HepG2 (cell line): ENCODE data around the gene TMEM121. TPM values are rescaled to one million over a fixed set of nuclear protein-coding genes. Genes with fewer than 3 reads are reported as not detected.

Experiments used
- ARNT2 ChIP-seq: sonication (generic); formaldehyde crosslinking; IDR thresholded peaks from 2 replicates; pipeline ENCODE4 v1.8.0; 2022; ENCODE audit warnings: mild to moderate bottlenecking, low read depth, missing genetic modification reagents, moderate library complexity
- ATF2 ChIP-seq: sonication (generic); formaldehyde crosslinking; IDR thresholded peaks from 2 replicates; pipeline ENCODE4 v1.4.0; 2020; ENCODE audit warnings: missing genetic modification reagents
- FOSL2 ChIP-seq: sonication (generic); formaldehyde crosslinking; IDR thresholded peaks from 2 replicates; pipeline ENCODE4 v1.4.0; 2020; ENCODE audit warnings: missing genetic modification reagents
- FOXO1 ChIP-seq: sonication (generic); formaldehyde crosslinking; IDR thresholded peaks from 2 replicates; pipeline ENCODE4 v1.4.0; 2020; ENCODE audit warnings: missing genetic modification reagents
- HDAC2 ChIP-seq: sonication (generic); formaldehyde crosslinking; IDR thresholded peaks from 2 replicates; pipeline ENCODE4 v1.4.0; 2020; ENCODE audit warnings: missing genetic modification reagents
- KDM4B ChIP-seq: sonication (generic); formaldehyde crosslinking; IDR thresholded peaks from 2 replicates; pipeline ENCODE4 v1.4.0; 2020; ENCODE audit warnings: missing genetic modification reagents
- MEF2D ChIP-seq: sonication (generic); formaldehyde crosslinking; IDR thresholded peaks from 2 replicates; pipeline ENCODE4 v1.5.1; 2020; ENCODE audit warnings: mild to moderate bottlenecking, missing genetic modification reagents
- NR1H2 ChIP-seq: sonication (generic); formaldehyde crosslinking; IDR thresholded peaks from 2 replicates; pipeline ENCODE4 v1.8.1; 2022; ENCODE audit warnings: low read depth, missing genetic modification reagents, borderline replicate concordance
- RNF219 ChIP-seq: sonication (generic); formaldehyde crosslinking; IDR thresholded peaks from 2 replicates; pipeline ENCODE4 v1.5.0; 2020; ENCODE audit warnings: mild to moderate bottlenecking, missing genetic modification reagents
- TERF1 ChIP-seq: sonication (generic); formaldehyde crosslinking; IDR thresholded peaks from 2 replicates; pipeline ENCODE4 v1.8.0; 2022; ENCODE audit warnings: mild to moderate bottlenecking, missing genetic modification reagents, moderate library complexity
- TFAP4 ChIP-seq: sonication (generic); IDR thresholded peaks from 2 replicates; pipeline ENCODE4 v1.6.1; 2016; ENCODE audit warnings: low read depth, borderline replicate concordance
- ZIK1 ChIP-seq: sonication (generic); formaldehyde crosslinking; IDR thresholded peaks from 2 replicates; pipeline ENCODE4 v1.5.0; 2020; ENCODE audit warnings: mild to moderate bottlenecking, low read depth, missing genetic modification reagents, borderline replicate concordance
- ZNF331 ChIP-seq: sonication (generic); formaldehyde crosslinking; IDR thresholded peaks from 2 replicates; pipeline ENCODE4 v1.4.0; 2020; ENCODE audit warnings: missing genetic modification reagents
- ZNF546 ChIP-seq: sonication (generic); formaldehyde crosslinking; conservative IDR thresholded peaks from 2 replicates; pipeline ENCODE4 v1.8.1; 2023; ENCODE audit warnings: mild to moderate bottlenecking, missing genetic modification reagents
- ZNF564 ChIP-seq: sonication (generic); formaldehyde crosslinking; IDR thresholded peaks from 2 replicates; pipeline ENCODE4 v1.8.1; 2023; ENCODE audit warnings: mild to moderate bottlenecking, missing genetic modification reagents
- ZNF572 ChIP-seq: sonication (generic); formaldehyde crosslinking; IDR thresholded peaks from 2 replicates; pipeline ENCODE4 v1.5.1; 2020; ENCODE audit warnings: mild to moderate bottlenecking, missing genetic modification reagents
- ZNF713 ChIP-seq: sonication (generic); formaldehyde crosslinking; IDR thresholded peaks from 2 replicates; pipeline ENCODE4 v1.4.0; 2020; ENCODE audit warnings: mild to moderate bottlenecking, missing genetic modification reagents
- ZNF724P ChIP-seq: sonication (generic); formaldehyde crosslinking; IDR thresholded peaks from 2 replicates; pipeline ENCODE4 v1.8.0; 2022; ENCODE audit warnings: missing genetic modification reagents, borderline replicate concordance
- ZSCAN21 ChIP-seq: sonication (generic); formaldehyde crosslinking; IDR thresholded peaks from 2 replicates; pipeline ENCODE4 v1.8.0; 2022; ENCODE audit warnings: mild to moderate bottlenecking, missing genetic modification reagents, moderate library complexity, borderline replicate concordance
- ZUFSP ChIP-seq: sonication (generic); formaldehyde crosslinking; IDR thresholded peaks from 2 replicates; pipeline ENCODE4 v1.9.0; 2021; ENCODE audit warnings: missing genetic modification reagents, mild to moderate bottlenecking, borderline replicate concordance
- polyA plus RNA-seq, 8 experiments: library from polyadenylated mRNA; depleted of rRNA in 3 of 8; stranded (reverse) in 7 of 8; unstranded in 1 of 8; fragments of >200 nt; fragmentation: Illumina TruSeq in 4 of 8; extraction: Trizol in 4 of 8; gene quantifications; 2 replicates each; pipeline versions ENCODE4 v1.2.1 to v1.2.3, GENCODE V29; 2011 to 2016; ENCODE audit warnings: low read depth in 4 of 8, missing spikeins in 1 of 8, mixed read lengths in 1 of 8; ENCODE audit not compliant: insufficient read depth in 1 of 8
- total RNA-seq, 5 experiments: library from RNA; depleted of rRNA; stranded (reverse); fragments of >200 nt; fragmentation: Illumina TruSeq; extraction: Trizol; gene quantifications; 2 replicates each; pipeline ENCODE4 v1.2.3, GENCODE V29; 2016; ENCODE audit warnings: low read depth in 1 of 5

The TMEM121 gene
- total and polyA plus RNA-seq, 2 of the 13 experiments (the other 11 are each of a cell fraction or from before 2014, with no cell fraction given) = 6.6 to 19.0 TPM

- TF ChIP-seq ZNF572 (CRISPR knock-in tag) (peak; percentile 32; the same call in 1 of the 2 replicates), FOSL2 (CRISPR knock-in tag) (0 out of 2 replicates have a peak, but pooled peaks have one; percentile 11), KDM4B (CRISPR knock-in tag) (0 out of 2 replicates have a peak, but pooled peaks have one; percentile 39), NR1H2 (CRISPR knock-in tag) (no peak), ATF2 (CRISPR knock-in tag) (peak; percentile 73), ZNF713 (CRISPR knock-in tag) (no peak), RNF219 (CRISPR knock-in tag) (no peak), MEF2D (CRISPR knock-in tag) (peak; percentile 27; the same call in 1 of the 2 replicates), ZNF546 (CRISPR knock-in tag) (peak; percentile 88; the same call in 1 of the 2 replicates), HDAC2 (CRISPR knock-in tag) (peak; percentile 88; the same call in 1 of the 2 replicates), ZNF331 (CRISPR knock-in tag) (peak; percentile 61), ZIK1 (CRISPR knock-in tag) (0 out of 2 replicates have a peak, but pooled peaks have one; percentile 22), ZNF564 (CRISPR knock-in tag) (peak; percentile 22), TERF1 (no peak), FOXO1 (CRISPR knock-in tag) (peak; percentile 40; the same call in 1 of the 2 replicates), ARNT2 (CRISPR knock-in tag) (no peak; the same call in 1 of the 2 replicates), ZUFSP (CRISPR knock-in tag) (no peak), TFAP4 (peak; percentile 81; the same call in 1 of the 2 replicates), ZNF724P (CRISPR knock-in tag) (0 out of 2 replicates have a peak, but pooled peaks have one; percentile 21), ZSCAN21 (CRISPR knock-in tag) (peak; percentile 60)
Measured at GRCh38 chr14:105495990-105496830, 30.2 kb upstream of the TMEM121 start (continued).
